Activated CD4-positive, CD25-positive, alpha-beta regulatory T cell treated with anti-CD3 and anti-CD28 coated beads, Interleukin-2, amount 50 U/mL, for 16 hours (primary cell): ENCODE results near the gene ACOT8.
"Not testable (repeated sequence)": the region's sequence is repeated elsewhere in the genome, so short reads cannot be mapped to it uniquely, and the experiment has no call there.

Experiments used
- DNase-seq: peaks from one replicate; pipeline ENCODE4 v3.0.0-alpha.2; 2020; ENCODE audit warnings: low read depth, low spot score

ACOT8 gene

GRCh38 chr20:45857114-45857881 lies at the start of gene ACOT8, which contains the start of gene ZSWIM3:
ACOT8 (minus strand) TSS chr20:45857392; CDS start chr20:45857315, 77 bp downstream.
ZSWIM3 (plus strand) TSS chr20:45857614; CDS start chr20:45857826, 212 bp downstream.
- DNase-seq: peak; percentile 91

DNA sequence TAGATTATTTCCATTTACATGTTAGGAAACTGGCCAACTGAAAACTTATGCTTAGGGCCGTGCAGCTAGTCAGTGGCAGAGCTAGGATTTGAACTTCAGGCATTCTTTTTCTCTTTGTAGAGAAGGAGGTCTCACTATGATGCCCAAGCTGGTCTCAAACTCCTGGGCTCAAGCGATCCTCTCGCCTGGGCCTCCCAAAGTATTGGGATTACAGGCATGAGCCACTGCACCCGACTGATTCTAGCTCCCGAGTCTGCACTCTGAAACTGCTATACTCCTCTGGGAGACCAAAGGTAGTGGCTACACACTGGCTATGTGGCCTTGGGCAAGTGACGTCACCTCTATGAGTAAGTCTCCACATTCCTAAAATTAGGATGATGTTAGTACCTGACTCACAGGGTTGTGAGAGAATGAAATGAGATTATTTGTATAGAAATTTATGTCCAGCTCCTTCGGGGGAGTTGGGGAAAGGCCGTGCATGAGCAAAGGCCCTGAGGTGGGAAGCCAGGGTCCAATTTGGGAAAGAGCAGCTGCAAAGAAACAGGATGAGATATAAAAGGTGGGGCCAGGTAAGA lies 48.4 kb upstream of the ACOT8 start:
- no peak for DNase-seq

DNA sequence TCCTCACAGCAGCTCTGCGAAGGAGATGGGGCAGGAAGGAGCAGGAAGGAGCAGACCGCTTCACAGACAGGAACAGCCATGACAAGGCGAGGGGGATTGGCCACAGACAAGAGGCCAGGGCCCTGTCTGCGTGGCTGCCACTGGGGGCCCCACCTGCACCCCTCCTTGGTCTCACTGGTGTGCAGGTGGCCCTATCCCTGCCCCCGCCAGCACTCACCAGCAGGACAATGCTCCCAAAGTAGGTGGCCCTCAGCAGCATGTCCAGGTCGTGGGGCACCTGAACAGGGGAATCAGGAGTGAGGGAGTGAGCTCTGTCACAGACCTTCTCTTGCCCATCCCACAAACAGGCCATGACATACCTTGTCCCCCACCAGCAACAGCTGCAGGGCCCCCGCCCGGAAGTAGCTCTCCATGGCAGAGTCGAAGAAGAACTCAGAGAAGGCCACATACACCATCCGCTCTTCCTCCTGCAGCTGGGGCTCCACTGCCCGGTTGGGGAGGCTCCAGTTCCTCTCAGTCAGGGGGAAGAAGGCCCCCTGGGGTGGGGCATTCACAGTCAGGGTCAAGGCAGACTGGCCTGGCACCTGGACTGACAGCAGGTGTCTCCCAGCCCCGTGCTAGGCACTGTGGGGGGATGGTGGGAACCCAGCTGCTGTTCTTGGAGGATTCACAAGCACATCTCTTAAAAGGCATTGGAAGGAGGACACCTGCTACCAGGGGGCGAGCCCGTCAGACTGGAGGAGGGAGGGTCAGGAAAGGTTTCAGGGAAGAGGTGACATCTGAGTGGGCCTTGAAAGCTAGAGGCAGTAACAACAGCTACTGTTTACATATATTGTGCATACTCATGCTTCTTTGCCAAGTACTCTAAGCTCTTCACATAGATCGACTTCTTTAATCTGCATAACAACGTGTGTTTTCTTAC lies 47.7 kb upstream of the ACOT8 start:
- DNase-seq: no peak

- DNase-seq: no peak
Observed at GRCh38 chr20:45902199-45902701, 45.1 kb upstream of the ACOT8 start.

DNA sequence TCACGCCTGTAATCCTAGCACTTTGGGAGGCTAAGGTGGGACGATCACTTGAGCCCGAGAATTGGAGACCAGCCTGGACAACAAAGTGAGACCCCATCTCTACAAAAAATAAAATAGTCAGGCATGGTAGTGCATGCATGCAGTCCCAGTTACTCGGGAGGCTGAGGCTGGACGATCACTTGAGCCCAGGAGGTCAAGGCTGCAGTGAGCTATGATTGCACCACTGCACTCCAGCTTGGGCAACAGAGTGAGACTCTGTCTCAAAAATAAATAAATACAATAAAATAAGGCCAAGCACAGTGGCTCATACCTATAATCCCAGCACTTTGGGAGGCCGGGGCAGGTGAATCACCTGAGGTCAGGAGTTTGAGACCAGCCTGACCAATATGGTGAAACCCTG lies 44.1 kb upstream of the ACOT8 start:
- DNase-seq: not testable (repeated sequence)

GRCh38 chr20:45899046-45899835 lies 42.0 kb upstream of the ACOT8 start:
- no peak for DNase-seq

DNA sequence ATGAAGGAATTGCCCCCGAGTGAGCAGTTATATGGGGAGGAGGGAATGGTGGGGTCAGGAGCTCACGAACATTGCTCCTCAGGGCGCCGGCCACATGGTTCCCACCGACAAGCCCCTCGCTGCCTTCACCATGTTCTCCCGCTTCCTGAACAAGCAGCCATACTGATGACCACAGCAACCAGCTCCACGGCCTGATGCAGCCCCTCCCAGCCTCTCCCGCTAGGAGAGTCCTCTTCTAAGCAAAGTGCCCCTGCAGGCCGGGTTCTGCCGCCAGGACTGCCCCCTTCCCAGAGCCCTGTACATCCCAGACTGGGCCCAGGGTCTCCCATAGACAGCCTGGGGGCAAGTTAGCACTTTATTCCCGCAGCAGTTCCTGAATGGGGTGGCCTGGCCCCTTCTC lies 41.1 kb upstream of the ACOT8 start:
- no peak for DNase-seq

DNA sequence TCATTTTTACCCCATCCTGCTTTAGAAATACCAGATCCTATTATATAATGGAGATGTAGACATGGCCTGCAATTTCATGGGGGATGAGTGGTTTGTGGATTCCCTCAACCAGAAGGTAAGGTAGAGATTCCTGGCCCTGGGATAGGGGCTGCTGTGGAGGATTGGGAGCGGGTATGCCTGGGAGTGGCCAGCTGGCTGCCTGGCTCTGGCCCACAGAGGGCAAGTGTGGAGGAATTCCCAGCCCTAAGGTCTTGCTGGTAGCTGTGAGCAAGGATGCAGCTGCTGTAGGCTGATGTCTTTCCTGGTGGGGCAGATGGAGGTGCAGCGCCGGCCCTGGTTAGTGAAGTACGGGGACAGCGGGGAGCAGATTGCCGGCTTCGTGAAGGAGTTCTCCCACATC lies 40.5 kb upstream of the ACOT8 start:
- DNase-seq: no peak

- DNase-seq: no peak
Observed at GRCh38 chr20:45897289-45897688, 40.1 kb upstream of the ACOT8 start.

GRCh38 chr20:45896641-45897161 lies 39.5 kb upstream of the ACOT8 start:
- no peak for DNase-seq

- no peak for DNase-seq
Observed at GRCh38 chr20:45894797-45895196, 37.6 kb upstream of the ACOT8 start.

DNA sequence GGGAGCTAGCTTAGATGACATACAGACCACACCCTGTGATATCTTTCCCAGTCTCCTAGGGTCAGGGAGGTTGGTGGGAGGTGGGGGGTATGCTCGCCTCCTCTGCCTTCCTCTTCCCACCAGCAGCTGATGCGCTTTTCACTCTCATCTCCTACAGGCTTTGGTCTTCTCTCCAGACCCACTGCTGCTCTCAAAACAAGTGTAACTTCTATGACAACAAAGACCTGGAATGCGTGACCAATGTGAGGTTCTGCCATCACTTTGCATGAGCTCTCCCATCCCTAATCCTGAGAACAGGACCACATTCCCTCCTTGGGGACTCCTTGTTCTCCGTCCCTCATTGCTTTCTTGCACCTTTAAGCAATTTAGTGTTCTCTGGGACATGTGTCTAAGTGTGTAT lies 36.6 kb upstream of the ACOT8 start:
- no peak for DNase-seq

DNA sequence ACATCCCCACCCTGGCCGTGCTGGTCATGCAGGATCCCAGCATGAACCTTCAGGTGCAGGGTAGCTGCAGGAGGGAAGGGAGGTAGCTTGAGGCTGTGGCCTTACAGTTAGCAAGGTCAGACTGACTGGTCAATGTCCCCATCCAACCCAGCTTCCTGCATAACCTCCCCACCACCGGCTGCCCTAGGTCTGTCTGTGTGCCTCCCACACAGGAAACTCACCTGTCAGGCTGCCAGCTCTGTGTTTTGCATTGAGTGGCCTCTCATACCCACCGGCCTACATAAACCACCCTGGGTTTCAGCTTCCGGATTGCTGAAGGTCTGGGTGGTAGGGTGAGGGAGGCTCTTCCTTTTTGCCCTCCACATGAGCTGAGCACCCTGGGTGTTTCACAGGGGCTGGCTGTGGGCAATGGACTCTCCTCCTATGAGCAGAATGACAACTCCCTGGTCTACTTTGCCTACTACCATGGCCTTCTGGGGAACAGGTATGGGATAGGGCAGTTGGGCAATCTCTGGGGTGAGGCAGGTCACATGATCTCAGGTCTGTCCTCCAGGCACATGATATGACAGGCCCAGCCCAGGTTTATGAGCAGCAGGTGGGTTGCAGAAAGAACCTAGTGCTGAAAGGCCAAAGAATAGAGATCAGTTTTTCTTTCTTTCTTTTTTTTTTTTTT lies 35.8 kb upstream of the ACOT8 start:
- DNase-seq: no peak

DNA sequence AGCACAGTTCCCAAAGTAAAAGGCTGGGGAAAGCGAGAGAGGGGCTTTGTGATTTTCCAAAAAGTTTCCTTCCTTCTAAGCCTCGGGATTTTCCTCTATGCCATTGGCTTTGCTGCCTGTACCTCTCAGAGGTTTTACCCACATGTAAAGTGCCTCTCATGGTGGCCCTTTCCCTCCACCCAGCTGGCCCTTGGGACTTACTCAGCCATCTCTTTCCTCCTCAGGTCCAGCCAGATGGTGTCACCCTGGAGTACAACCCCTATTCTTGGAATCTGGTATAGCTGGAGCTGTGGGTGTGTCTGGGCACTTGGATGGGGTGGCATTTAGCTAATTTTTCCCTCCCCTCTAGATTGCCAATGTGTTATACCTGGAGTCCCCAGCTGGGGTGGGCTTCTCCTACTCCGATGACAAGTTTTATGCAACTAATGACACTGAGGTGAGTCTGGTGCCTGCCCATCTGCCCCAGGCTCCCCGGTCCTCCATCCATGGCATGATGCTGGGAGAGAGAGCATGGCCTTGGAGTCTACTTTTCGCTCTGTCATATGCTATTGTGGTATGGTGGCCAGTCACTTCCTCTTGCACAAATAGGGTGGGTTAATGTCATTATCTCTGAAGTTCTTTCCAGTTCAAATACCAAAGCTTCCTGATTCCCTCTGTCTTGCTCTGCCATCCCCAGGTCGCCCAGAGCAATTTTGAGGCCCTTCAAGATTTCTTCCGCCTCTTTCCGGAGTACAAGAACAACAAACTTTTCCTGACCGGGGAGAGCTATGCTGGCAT lies 35.0 kb upstream of the ACOT8 start:
- DNase-seq: no peak

- peak; percentile 65 for DNase-seq
Observed at GRCh38 chr20:45890985-45891983, 34.1 kb upstream of the ACOT8 start, which contains the start of the genes CTSA and NEURL2. CTSA (plus strand) TSS chr20:45891335; CDS start chr20:45891569, 234 bp downstream. NEURL2 (minus strand) TSS chr20:45891208; CDS start chr20:45890991, 217 bp downstream.

DNA sequence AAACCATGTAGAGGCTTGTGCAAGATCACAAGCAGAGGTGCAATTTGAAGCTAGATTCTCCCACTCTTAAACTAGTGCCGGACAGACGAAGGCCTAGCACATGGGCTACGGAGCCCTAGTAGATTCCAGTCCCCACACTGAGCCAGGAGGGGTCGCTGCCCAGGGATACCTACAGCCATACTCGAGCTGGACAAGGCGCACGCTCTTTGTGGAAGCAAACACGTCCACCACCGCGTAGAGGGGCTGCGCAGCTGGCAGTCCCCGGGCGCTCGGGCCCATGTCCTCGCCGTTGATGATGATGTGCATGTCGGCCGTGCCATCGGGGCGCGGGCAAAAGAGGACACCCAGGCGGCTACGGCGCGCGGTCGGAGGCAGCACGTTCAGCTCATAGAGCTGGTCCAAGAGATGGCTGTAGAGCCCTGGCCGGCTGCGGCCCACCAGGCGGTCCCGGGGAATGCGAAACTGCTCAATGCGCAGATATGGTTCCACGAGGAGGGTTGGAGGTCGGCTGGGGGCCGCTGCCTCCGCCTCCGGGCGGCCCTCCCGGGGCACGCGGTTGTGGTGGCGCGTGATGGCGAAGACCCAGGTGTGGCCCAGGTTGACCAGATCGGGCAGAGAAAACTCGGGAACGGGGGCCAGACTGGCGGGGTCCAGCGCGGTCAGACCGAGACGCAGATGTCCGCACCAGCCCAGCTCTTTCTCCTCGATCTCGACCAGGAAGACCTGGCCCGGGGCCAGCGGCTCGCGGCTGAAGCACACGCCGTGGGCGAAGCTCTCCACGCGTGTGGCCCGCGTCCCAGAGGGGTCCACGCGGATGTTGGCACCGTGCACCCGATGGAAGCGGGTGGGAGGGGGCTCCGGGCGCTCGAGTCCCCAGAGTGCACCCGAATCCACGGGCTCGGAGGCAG lies 33.1 kb upstream of the ACOT8 start:
- no peak for DNase-seq

DNA sequence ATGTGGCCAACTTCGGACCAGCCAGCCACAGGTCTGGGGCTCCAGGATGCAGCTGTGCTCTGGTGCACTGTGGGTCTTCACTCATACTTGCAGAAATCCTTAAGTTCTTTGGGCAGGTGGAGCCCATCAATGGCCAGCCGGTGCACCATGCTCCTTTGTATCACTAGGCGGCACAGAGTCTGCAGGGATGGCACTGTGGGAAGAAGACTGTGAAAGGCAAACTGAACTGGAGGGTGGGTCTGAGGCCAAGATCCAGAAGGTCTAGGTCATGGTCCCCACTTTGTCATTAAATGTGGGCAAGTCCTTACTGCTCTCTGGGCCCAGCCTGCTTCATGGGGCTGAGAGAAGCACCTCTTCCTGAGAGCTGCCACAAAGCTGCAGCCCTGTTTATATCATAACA lies 31.5 kb upstream of the ACOT8 start:
- no peak for DNase-seq
